HG03575 (cell line): Measurements from ENCODE around the gene NDUFAF2.
"Not testable (repeated sequence)": the region's sequence is repeated elsewhere in the genome, so short reads cannot be mapped to it uniquely, and the experiment has no call there.

ENCODE experiments used
- ATAC-seq: cut with Tn5 transposase; IDR thresholded peaks from one replicate; pipeline ENCODE4 v1.9.1; 2021; ENCODE audit not compliant: unreplicated experiment, insufficient number of reproducible peaks, low FRiP score; ENCODE audit errors: extremely low read depth

Gene NDUFAF2

GRCh38 chr5:60982127-60982526 lies 37.1 kb downstream of the NDUFAF2 start:
- ATAC-seq = not testable (repeated sequence)

- ATAC-seq = no peak
Observed at GRCh38 chr5:60989790-60990189, 44.8 kb downstream of the NDUFAF2 start.

DNA sequence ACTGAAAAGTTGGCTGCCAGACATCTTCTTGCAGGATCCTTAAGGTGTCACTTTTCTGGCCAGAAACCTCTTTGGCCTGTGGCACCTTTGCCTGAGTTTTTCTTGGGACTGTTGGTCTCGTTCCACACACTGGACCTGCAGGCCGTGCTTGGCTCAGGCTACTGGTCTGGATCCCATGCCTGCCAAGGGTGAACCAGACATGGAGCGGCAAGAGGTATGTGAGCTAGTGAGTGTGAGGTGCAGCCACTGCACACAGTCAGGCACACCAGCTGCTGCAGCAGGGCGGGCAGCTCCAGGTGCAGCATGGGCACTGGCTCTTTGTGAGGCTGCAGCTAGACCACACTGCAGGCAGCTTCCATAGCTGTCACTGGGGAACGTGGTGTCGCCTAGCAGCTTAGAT lies 47.9 kb downstream of the NDUFAF2 start:
- no peak for ATAC-seq

DNA sequence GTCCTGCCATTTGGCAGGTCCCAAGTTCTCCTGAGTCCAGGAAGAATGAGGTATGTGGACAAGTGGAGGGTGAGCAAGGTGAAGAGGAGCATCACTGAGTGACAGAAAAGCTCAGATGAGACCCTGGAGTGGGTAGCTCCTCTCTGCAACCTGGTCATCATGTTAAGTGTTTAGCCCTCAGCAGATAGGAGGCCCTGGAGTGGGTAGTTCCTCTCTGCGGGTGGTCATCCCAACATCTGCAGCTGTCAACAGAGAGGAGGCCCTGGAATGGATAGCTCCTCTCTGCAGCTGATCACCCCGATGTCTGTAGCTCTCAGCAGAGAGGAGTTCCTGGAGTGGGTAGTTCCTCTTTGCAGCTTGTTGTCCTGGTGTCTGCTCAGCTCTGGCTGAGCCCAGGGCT lies 48.4 kb downstream of the NDUFAF2 start:
- ATAC-seq = no peak

- no peak for ATAC-seq
Observed at GRCh38 chr5:60993875-60994571, 49.0 kb downstream of the NDUFAF2 start.

- ATAC-seq = no peak
Observed at GRCh38 chr5:60996368-60996767, 51.4 kb downstream of the NDUFAF2 start.

GRCh38 chr5:60997721-60998120 lies 52.7 kb downstream of the NDUFAF2 start:
- no peak for ATAC-seq

DNA sequence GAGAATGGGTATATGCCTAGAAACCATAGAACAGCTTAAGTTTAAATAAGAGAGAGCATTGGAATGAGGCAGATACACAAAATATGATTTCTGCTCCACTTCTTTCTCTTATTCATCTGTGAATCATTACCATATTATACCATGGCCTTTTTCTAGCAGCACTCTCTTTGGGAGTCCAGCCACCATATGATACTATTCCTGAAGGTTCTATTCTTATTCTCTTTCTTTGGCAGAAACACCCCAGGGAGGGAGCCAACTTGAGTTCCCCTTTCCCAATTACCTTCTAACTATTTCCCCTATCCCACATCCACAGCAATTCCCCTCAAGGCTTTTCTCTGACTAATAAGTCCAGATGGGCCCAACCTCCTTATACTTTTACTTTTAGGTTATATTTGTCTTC lies 55.9 kb downstream of the NDUFAF2 start:
- no peak for ATAC-seq

DNA sequence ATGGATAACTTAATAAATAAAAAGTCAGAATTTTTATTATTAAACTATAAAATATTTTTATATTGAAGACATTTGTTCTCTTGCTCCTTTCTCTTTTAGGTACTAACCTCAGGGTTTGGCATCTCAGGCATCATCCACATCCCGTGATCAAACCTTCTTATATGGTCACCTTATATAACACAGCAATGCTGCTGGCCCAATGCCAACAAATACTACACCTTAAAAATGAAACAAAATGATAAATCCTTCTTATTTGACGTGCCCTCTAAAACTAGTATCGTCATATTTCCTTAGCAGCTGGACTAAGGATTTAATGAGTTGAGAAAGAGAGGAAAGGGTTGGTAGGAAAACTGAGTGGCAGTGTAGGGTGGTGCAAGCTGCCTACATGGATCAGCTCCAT lies 56.6 kb downstream of the NDUFAF2 start:
- ATAC-seq = no peak

DNA sequence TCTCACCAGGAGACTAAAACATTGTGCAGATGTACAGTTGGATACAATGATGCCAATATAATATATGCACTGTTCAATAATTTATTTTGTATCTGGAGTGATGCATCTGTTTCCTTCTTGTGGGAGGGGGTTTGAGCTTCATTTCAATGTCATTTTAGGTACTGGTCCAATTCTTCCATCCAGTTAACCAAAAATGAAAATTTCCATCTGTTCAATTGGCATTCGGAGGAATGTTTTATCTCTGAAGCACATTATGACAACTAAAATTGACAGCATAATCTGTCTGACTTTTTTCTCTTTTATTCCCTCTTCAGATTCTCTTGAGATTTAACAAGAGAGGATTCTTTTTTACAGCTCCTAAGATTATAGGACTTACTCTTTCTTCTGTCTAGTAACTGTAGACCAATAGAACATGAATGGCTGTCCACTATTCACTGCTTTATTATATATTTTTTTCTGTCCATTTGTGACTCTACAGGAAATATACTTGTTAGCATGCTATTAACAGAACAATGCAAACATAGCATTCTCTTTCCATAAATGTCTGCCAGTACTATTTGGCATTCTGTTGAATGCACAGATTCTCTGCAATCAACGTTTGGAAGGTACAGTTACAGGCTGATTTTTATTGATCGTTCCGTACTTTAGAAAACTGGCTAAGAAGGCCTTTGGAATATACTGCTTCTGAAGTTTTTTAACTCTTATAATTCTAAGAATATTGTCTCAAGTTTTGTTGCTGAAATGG lies 57.8 kb downstream of the NDUFAF2 start:
- ATAC-seq = no peak

- no peak for ATAC-seq
Observed at GRCh38 chr5:61004448-61004847, 59.4 kb downstream of the NDUFAF2 start.

DNA sequence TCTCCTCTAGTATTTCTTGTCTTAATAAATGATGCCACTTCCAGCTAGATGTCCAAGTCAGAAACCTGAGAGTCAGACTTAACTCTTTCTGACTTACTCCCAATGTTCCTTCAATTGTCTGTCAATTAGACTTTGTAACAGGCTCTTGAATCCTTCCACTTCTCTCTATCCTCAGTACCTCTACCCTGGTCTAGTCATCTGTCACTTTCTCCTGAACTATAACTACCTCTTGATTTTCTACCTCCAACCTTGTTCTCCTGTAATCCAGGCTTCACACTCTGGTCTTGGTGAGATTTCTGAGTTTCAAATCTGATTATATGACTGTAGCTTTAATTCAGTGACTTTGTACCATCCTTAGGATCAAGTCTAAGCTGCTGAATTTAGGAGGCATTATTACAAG lies 64.9 kb downstream of the NDUFAF2 start:
- no peak for ATAC-seq

DNA sequence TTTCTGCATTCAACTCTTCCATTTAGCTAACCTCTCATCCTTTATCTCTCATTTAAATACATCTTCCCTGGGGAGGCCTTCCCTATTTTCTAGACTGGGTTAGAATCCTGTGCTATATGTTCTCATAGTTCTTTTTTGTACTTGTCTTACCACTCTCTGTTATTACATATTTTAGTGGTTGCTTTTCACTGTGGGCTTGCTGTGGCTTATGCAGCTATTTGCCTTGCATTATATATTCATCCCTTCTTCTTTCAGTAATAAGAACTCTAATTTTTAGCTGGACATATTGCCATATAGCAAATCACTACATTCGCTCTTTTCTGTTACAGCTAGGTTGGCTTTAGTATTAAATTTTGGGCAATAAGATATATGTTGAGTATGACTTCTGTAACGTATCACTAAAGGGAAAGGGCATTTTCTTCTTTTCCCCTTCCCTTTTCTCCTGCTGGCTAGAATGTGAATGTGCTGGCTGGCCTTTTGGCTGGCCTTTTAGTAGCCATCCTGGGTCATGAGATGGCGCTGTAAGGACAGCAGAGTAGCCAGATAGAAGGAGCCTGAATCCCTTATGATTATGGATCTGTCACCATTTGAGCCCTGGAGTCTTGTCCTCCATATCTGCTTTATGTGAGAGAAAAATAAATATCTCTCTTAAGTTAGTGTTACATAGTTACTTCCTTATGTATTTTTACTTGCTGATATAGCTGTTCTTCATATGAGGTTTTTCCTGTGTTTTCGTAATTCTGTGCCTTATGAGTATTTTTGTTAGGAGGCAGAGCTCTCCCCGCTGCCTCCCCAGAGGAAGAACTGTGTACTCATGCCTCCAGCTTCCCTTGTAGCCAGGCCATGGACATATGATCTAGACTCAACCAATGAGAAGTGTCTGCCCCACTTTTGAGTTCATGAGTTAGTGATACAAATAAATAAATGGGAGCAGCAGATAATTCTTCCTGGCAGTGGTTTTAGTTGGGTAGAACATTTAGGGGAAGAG lies 65.8 kb downstream of the NDUFAF2 start:
- no peak for ATAC-seq

- ATAC-seq = no peak
Observed at GRCh38 chr5:61018062-61018461, 73.1 kb downstream of the NDUFAF2 start.

DNA sequence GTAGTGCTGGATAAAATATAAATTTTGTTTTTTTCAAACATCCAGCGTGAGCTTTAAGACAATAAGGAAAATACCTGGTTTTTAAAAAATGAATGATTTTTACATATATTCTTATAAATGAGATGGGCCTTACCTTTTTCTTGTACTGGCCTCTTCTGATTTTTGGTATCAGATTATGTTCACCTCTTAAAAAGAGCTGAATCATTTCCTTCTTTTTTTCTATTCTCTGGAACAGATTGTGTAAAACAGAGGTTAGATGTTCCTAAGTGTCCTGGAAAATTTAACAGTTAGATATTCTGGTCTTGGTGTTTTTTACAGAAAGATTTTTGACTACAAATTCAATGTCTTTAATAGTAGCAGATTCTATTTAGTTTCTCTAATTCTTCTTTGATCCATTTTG lies 74.6 kb downstream of the NDUFAF2 start:
- no peak for ATAC-seq

DNA sequence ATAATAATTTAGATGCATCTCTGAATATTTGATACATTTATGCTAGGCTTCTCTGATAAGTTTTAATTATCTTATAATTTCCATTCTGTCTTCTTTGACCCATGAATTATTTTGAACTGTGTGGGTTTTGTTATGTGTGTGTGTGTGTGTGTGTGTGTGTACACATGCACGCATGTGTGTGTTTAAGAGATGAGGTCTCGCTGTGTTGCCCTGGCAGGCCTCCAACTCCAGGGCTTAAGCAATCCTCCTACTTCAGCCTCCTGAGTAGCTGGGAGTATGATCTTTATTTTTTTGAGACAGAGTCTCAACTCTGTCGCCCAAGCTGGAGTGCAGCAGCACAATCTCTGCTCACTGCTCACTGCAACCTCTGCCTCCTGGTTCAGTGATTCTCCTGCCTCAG lies 75.4 kb downstream of the NDUFAF2 start:
- no peak for ATAC-seq

DNA sequence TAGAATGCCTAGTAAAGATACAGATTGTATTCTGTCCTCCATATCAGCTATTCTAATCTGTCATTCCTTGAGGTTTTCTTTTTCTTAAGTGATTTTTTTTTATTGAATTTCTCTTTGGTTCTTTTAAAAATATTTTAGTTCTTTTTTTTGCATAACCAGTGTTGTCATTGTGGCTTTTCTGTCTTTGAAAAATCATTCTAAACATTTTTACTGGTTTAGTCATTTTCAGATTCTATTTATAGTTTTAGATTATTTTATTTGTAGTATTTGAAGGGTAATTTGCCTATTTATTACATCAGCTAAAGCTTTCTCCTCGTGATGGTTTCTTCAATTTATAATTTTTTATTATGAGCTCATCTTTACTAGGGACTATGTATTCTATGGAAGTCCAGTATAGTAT lies 78.1 kb downstream of the NDUFAF2 start:
- ATAC-seq = no peak

DNA sequence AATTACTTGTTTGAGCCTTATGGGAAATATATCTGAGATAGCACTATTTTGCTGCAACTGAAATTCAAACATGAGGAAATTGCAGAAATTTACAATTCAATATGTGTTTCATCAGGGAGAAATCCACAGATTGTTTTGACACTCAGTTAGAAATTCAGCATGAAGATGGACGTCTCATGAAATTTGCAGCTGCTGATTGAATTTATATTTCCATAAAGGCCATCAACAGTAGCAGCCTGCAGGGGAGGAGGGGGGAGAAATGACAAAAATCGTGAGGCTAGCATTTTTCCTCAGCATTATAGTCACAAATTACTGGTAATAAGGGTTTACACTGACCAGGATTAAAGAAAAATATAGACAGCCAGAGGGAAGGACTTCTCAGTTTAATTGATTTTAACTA lies 81.0 kb downstream of the NDUFAF2 start:
- no peak for ATAC-seq

- ATAC-seq = no peak
Observed at GRCh38 chr5:61028382-61028781, 83.4 kb downstream of the NDUFAF2 start.
